DMS 273 (cell line): ENCODE data around the gene PRKG1.
"Not testable (repeated sequence)": the region's sequence is repeated elsewhere in the genome, so short reads cannot be mapped to it uniquely, and the experiment has no call there.

Experiments used
- DNase-seq: peaks from one replicate; lab custom pipeline; 2025; ENCODE audit not compliant: unreplicated experiment; lab: John Stamatoyannopoulos, UW

PRKG1 gene

GRCh38 chr10:51112013-51112412 is 37.7 kb downstream of the PRKG1 start:
- DNase-seq: no peak

GRCh38 chr10:51113007-51113406 is 38.7 kb downstream of the PRKG1 start:
- DNase-seq: no peak

- DNase-seq: no peak
These were observed 42.9 kb downstream of the PRKG1 start for GRCh38 chr10:51117053-51117660.

GRCh38 chr10:51117794-51118193 is 43.5 kb downstream of the PRKG1 start:
- peak; percentile 54 for DNase-seq

- no peak for DNase-seq
These were observed 45.2 kb downstream of the PRKG1 start for GRCh38 chr10:51119441-51119840.

GRCh38 chr10:51121861-51122260 is 47.6 kb downstream of the PRKG1 start:
- peak; percentile 93 for DNase-seq

GRCh38 chr10:51124852-51125251 is 50.6 kb downstream of the PRKG1 start:
- DNase-seq: peak; percentile 26

- DNase-seq: no peak
These were observed 51.2 kb downstream of the PRKG1 start for GRCh38 chr10:51125518-51125917.

GRCh38 chr10:51129946-51130544 is 55.8 kb downstream of the PRKG1 start:
- peak; percentile 81 for DNase-seq

GRCh38 chr10:51137756-51138529 is 63.7 kb downstream of the PRKG1 start:
- DNase-seq: no peak

GRCh38 chr10:51139176-51139575 is 64.9 kb downstream of the PRKG1 start:
- DNase-seq: no peak

GRCh38 chr10:51141010-51141409 is 66.7 kb downstream of the PRKG1 start:
- DNase-seq: no peak

GRCh38 chr10:51144161-51144781 is 70.0 kb downstream of the PRKG1 start:
- no peak for DNase-seq

- DNase-seq: no peak
These were observed 71.1 kb downstream of the PRKG1 start for GRCh38 chr10:51145375-51145774.

GRCh38 chr10:51147644-51148399 is 73.5 kb downstream of the PRKG1 start:
- DNase-seq: no peak

- DNase-seq: peak; percentile 33
These were observed 82.6 kb downstream of the PRKG1 start for GRCh38 chr10:51156926-51157325.

GRCh38 chr10:51158832-51159231 is 84.5 kb downstream of the PRKG1 start:
- DNase-seq: no peak

GRCh38 chr10:51159841-51160240 is 85.6 kb downstream of the PRKG1 start:
- DNase-seq: no peak

GRCh38 chr10:51162002-51162401 is 87.7 kb downstream of the PRKG1 start:
- peak; percentile 63 for DNase-seq

GRCh38 chr10:51163380-51164049 is 89.2 kb downstream of the PRKG1 start:
- DNase-seq: not testable (repeated sequence)
